Measurements from ENCODE around the gene NDP.

The NDP gene, protein sequence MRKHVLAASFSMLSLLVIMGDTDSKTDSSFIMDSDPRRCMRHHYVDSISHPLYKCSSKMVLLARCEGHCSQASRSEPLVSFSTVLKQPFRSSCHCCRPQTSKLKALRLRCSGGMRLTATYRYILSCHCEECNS
- total RNA-seq: 0 to 21.6 (median 0.55) reads per million in 18 experiments

DNA sequence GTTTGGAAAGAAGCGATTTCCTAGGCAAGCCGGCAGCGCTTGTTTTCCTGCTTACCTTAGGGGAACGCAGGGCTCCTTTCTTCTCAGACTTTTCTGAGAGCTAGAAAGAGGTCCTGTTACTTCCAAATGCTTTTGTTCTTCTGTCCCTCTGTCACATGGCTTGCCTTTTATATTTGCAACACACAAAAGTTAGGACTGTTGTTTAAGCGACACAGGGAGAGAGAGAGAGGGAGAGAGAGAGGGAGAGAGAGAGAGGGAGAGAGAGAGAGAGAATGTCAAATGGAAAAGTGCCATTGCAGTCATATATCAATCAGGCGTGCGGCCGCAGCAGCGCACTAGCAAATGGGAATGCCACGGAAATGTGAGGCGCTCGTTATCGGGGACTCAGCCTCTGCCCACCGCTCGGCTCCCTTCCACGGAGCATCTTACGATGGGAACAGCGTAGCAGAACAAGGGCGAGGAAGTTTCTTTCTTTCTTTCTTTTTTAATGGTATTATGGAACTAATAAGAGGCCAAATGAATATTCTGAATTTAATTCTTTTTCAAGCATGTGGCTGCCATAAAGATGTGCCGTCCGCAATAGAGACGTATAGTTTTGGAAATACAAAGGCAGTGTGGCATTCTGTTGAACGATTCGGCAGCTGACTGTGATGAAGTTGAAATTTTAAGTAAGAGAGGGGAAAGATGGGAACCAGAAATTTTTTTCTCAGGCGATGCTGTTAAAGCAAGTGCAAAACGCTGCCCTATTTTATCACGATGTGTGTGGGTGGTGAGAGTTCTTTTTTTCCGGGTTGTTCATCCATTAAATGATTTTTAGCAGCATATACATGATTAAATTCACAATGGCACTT lies at the start of gene NDP:
Gene NDP (minus strand): TSS at position 142 of the 851 bp plus-strand sequence. CDS start 14,745 bp downstream, outside the sequence.
- no peak for DNase-seq

DNA sequence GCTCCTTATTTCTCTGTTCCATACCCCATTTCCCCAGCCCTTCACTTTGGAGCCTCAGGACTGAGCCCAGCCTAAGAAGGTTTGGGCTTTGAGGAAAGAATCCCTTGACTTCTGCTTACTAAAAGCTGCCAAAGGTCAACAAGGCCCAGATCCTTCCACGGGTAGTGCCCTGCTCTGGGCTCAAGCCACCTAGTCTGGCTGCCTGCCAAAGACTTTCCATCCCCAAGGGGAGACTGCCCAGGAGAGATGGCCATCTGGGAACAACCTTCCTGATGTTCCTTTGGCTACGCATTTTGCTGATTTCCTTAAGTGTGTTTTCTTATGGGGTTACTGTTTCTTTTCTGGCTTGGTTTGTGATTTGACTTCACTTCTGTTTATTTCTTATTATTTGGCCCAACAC lies 49.8 kb upstream of the NDP start:
- no peak for DNase-seq

DNA sequence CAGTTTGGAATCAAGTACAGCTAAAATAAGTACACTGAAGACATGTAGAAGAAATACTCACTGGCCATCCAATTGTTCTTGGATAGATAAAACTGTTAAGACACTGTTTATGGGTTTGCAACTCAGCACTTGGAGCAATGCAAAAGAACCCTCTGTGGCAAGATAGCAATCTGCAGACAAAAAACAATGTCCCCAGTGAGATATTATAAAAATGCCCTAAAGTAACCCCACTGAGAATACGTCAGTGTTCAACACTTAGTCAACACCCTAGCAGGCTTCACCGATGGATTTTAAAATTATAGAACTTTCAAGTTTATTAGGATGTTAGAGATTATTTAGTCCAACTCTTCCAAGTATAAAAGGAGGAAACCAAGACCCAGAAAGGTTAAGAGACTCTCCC lies 47.5 kb upstream of the NDP start:
- no peak for DNase-seq

DNA sequence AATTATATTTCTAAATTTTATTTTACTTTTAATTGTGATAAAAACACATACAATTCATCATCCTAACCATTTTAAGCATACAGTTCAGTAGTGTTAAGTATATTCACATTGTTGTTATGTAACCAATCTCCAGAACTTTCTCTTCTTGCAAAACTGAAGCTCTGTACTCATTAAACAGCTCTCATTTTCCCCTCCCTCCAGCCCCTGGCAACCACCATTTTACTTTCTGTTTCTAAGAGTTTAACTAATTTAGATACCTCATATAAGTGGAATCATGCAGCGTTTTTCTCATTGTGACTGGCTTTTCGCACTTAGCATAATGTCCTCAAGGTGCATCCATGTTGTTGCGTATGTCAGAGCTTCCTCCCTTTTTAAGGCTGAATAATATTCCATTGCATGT lies 46.7 kb upstream of the NDP start:
- no peak for DNase-seq

DNA sequence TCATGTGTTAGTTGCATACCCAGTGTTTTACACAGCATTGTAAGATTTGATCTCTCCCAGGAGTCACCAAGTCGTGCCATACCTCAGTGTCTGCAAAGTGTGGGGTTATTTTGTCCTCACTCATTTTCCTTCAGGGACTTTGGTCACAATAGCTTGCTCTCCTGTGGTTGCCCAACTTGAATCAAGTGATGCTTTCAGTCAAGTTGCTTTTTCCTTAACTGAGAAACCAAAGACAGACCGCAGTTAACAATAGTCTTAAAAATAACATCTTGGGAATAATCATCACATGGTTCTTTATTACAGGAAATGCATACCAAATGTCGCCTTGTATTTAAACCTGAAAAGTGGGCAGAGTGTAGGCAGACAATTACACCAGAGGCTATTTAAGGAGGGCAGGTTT lies 44.5 kb upstream of the NDP start:
- peak in 1 of 2 donors; percentile 23 for DNase-seq

DNA sequence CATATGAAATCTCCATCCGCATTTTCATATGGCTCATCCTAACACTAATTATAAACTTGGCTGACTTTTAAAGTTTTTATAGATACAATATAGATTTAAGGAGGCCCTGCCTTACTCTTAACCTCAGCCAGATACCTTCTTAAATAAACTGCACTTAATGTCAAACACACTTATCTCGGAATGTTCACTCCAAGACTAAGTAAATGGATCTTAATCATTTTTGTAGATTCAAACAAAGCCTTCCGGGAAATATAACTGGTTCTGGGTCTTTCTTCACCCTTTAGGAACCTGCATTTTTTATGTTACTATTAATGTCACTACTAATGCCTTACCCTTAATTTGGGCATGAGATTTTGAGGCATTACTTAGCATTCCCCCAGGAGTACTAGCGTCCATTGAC lies 43.7 kb upstream of the NDP start:
- DNase-seq: no peak

DNA sequence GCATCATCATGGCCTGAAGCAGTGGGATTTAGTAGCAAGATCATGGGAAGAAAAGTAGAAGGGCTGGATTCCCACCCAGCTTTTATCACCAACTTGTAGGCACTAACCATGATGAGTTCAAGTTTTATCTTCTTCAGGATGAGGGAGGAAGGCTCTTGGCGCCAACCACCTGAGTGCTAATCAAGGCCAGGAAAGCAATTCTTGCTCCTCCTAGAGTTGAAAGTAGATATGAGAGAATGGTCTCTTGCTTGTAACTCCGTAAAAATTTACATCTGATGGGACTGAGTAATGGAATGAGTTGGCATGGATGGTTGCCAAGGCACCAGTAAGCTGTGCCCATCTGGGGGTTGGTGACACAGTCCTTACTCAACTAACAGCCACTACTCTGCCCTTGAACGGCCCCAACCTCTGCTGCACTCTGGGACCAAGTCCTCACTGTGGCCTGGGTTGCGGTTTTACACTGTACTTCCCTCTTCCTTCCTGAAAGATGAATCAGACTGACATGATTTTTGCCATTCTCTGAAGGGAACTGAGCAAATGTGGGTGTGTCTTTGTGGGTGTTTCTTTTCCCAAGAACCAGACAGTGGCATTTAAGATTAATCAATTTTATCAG lies 39.4 kb upstream of the NDP start:
- peak; percentile 86 to 90 for DNase-seq

DNA sequence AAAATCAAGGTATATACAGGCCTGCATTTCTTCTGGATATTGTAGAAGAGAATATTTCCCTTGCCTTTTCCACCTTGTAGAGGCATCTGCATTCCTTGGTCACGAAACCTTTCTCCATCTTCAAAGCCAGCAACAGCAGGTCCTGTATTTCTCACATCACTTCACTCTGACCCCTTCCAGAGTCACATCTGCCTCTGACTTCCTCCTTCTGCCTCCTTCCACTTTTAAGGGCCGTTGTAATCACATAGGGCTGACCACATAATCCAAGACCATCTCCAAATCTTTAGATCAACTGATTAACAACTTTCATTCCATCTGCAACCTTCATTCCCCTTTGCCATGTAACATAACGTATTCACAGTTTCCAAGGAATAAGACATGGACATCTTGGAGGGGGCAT lies 38.3 kb upstream of the NDP start:
- DNase-seq: peak; percentile 36 to 45

DNA sequence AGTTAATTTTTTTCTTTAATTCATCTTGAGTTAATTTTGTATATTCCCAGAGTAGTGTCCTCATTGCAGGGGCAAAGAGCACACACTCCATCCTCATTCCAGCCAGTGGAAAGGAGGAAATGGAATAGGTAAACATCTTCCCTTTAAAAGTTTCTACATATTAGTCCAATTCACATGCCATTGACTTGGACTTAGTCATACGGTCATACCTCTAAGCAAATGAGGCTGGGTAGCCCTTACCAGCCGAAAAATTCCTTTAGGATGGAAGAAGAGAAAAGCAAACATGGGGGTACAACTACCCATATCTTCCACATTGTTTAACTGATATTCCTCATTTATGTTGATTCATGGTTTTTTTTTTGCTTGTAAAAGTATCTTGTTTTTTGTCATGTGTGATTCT lies 37.4 kb upstream of the NDP start:
- DNase-seq: no peak

DNA sequence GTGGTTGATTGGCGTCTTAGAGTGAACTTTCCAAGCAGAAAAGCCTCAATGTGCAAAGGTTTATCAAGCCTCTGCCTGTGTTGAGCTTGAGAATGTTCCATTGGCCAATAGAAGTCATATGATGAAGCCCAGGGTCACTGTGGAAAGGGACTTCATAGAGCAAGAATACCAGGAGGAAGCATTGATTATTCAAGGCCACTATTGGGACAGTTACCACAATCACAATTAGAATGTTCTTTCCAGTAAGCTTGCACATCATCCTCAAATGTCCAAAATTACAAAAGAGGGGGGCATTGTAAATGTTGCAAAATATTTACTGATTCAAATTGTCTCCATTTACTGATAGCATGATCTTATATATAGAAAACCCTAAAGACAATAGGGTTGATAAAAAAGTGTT lies 32.9 kb upstream of the NDP start:
- DNase-seq: no peak

DNA sequence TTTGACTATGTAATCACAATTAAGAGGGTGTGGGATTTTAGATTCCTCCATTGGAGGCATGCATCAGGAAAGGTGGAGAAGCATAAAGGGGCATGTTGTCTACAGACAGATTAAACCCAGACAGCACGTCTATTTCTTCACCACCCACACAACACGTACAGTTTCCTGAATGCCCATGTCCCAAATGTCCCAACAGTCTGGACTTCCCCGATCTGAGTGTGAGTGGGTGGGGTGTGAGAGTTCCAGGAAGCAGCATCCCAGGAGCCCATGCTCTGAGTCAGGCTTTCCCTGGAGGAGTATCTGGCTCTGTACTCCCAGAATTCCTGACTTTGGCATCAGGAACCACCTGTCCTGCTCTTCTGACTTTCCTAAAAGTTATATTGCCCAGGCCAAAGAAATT lies 30.8 kb upstream of the NDP start:
- DNase-seq: peak; percentile 63 to 83

DNA sequence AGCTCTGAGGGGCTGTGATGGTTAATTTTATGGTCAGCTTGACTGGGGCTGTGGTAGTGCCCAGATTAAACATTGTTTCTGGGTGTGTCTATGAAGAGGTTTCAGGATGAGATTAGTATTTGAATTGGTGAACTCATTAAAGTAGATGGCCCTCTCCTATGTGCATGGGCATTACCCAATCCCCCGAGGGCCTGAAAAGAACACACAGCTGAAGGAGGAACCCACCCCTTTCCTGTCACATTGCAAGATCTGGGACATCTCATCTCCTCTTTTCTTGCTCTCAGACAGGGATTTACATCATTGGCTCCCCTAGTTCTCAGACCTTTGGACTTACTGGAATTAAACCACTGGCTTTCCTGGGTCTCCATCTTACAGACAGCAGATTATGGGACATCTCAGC lies 29.4 kb upstream of the NDP start:
- DNase-seq: peak; percentile 42 to 46

DNA sequence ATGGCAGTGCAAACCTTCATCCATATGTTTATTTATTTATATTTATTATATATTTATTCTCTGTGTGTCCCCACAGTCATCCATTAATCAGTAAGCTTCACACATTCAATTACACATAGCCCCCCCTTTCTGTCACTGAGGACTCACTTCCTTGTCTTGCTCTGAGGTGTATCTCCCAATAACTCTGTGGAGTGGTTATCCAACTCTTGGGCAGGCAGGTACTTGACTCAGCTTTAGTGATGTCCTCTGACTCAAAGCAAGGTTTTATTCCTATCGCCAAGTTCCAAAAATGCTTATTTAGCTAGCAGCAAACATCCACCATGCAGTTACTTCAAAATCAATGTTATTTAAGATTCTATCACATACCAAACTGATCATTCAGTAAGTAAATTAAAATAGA lies 25.2 kb upstream of the NDP start:
- no peak for DNase-seq

DNA sequence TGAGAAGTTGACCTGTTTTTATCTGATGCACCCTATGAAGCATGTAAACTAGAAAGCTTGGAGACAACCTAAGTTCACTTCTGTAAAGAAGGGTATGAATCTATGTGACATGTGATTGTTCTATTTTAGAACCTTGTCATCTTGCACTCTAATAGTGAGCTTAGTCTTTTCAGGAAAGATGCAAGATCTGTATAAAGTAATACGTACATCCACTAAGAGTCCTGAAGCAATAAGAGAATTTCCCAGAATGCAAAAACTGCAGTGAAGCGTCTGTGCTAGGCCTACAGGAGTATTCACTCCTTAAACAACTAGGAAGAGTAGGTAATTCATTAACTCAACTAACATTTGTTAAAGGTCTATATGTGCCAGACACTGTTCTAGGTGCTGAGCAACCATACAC lies 23.3 kb upstream of the NDP start:
- DNase-seq: no peak

DNA sequence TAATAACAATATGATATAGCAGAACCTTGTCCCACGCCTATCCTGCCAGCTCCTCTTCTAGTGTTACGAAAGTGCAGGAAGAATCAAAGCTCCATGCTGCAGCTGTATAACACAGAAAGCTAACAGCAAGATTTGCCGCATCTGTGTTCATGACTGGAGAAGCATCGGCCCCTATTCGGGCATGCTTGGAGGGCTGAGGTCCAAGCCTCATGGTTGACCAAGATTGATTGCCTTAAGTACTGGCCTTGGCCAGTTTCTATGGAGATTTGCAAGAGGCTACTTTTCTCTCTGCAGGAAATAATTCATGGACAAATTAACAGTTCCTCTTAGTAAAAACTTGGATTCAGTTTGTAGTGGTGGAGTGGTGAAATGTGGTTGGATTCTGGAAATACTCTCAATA lies 12.9 kb upstream of the NDP start:
- DNase-seq: no peak

DNA sequence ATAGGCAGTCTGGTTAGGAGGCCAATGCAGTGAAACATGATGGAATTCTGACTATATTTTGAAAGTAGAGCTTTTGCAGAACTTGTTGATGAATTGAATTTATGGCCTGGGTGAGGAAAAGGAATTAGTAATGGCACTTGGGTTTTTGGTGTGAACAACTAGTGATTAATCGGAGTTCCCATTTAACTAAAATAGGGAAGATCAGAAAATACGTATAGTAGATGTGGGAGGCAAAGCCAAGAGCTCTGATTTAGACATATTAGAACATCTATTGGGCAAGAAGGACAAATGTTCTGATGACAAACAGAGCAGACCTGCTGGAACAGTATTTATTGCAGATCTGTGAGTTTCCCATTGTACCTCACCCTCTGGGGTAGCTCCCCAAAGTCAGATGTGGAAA lies 12.3 kb upstream of the NDP start:
- DNase-seq: peak; percentile 64 to 67

DNA sequence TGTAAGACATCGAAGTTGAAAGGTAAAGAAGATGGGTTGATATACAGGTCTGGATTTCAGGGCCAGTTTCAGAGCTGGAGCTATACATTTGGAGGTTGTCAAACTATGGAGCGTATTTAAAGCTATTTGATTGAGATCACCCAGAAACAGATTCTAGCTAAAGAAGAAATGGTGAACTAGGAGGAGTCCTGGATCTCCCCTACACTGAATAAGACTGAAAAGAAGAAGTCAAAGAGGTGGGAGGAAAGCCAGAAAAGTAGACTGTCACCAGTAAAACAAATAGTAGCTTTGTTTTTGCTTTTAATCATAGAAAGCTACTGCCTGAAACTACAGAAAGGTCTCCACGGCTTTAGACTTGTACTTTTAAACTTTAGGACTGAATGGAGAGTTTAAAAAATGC lies 5.0 kb upstream of the NDP start:
- DNase-seq: peak; percentile 16 to 25

DNA sequence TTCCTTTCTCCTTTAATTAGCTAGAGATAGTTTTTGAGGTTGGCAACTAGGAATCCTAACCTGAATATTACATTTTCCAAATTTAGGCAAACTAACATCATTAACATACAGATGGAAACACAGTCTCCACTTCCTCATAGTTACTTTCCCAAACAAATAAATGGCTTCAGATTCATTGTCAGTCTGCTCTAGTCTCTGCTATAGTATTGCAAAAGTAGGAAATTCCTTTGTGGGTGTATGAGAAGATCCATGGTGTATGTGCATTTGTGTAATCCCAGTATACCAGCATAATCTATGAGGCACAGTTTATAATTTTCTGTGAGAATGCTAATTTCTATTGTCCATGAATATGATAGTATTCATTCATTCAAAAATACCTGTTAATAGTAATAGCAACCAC lies 3.0 kb upstream of the NDP start:
- DNase-seq: peak in 1 of 2 donors; percentile 54

DNA sequence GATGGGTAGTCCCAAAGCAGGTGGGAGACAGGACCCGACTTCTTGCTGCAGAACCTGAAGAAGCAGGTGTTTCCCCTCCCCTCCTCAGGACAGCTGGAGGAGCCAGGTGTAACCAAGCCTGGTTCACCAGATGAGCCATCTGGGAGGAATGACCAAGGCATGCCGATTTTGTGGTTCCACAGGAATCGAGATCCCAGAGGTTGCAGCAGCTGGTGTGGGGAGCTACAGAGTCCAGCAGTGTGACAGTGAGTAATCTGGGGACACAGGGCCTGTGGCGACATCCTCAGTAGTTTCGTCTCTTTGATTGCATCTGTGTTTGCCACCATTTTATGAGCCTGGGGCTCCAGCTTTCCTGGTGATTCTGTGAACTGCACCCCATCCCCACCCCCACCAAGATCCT lies 2.6 kb upstream of the NDP start:
- DNase-seq: peak in 1 of 2 donors; percentile 63

DNA sequence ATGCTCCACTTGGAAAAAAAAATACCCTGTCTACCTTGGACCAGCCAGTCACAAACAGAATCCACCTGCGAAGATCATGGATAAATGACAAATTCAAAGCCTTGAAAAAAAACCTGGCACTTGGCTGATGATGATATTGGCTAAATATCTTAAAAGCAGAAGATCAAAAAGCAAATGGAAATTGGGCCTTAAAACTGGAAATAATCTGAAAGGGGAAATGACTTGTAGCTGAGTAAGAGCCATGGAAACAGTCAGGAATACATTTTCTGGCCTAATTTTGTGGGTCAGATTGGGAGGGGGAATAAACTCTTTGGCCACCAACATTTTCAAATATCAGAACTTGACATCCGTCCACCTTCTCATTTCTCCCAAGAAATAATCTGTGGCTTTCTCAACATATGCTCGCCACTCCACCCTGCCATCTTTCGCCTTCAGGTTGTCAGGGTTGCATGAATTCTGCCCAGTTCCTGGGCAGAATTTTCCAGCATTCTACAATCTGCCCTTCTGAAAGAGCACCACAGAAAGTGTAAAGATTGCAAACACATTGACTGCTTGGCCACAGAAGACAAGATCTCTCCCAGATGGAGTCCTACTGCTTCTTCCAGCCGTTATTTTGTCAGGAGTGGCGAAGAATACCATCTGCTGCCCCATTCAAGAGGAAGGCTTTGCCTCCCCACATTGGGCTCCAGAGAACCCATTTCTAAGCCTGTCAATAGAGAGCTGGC lies 1.7 kb upstream of the NDP start:
- peak in 1 of 2 donors; percentile 24 for DNase-seq

DNA sequence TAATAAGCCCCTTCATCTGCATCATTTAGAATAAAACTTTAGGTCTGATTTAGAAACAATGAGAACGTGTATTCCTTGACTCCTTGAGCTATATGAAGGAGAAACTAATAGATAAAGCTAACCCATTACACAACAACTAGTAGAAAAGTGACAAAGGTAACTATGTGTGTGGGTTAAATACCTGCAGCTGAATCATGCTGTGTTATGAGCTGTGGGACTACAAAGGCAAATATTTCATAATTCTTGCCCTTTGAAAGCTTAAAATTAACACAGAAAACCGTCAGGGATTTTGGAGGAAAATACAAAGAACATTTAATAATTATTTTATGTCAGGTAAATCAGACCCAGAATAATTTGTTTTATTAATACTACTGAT lies 898 bp upstream of the NDP start:
- no peak for DNase-seq

DNA sequence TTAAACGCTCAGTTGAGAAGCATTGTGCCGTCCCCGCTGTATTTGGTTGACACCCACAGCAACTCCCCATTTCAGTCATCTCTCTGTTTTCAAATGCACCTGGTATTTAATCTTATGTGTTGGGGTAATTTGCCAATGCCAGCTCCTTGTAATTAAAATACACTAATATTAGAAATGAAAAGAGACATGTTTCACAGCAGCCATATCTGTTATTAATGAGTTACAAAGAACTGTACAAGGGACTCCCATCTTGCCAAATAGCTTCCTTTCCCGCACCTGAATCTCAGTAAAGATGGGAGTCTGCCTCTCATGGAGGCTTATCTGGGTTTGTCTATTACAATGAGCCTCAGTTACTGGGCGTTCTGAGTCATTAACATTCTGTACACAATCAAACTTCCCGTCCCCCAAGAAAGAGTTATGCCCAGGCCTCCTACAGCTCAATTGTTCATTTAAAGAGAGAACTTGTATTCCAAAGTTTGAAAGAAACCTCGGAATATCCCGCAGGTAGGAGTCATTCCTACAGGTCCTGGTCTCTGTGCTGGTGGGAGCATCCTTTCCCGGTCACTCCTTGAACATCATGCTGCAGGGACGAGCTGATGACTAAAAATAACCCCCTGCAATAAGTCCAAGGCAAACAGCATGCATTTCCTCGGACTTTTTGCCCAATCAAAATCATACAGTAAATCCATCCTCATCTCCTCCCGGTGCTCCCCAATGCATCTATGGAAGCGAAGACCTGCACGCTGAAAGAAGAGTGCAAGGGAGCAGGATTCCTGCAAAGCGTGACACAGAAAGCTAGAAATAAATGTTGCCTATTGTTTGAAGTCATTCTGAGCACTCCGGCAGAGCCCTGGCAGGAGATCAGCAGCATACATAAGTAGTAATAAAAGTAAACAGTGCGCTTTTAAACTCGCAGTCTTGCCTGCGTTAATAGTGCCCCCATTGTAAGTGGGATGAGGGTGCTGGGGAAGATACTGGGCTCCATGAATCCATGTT lies 926 bp downstream of the NDP start:
- DNase-seq: no peak
